PC-3 (cell line): ENCODE data around the gene CPEB4. TPM values are rescaled to one million over a fixed set of nuclear protein-coding genes. Genes with fewer than 3 reads are reported as not detected.

ENCODE experiments used
- ATAC-seq: fragments of 200-7000 bp; cut with Tn5 transposase; 2 replicates; pipeline ENCODE4 v1.9.1; 2020; ENCODE audit warnings: mild to moderate bottlenecking, moderate library complexity
- BruUV-seq: library from RNA; stranded (reverse); fragments of 400-500 nt; replicated peaks from 2 replicates; lab custom pipeline; 2021; lab: Mats Ljungman, UMichigan
- CTCF ChIA-PET: fragments of 300-600 bp; sonication (Branson Sonifier 250); formaldehyde crosslinking; loops from one replicate; lab custom pipeline; 2022; ENCODE audit warnings: antibody characterized with exemption; lab: Charles Lee
- POLR2A ChIA-PET: fragments of 300-600 bp; sonication (Branson Sonifier 250); formaldehyde crosslinking; loops from one replicate; lab custom pipeline; 2022; ENCODE audit warnings: antibody characterized with exemption; ENCODE audit not compliant: unreplicated experiment; lab: Charles Lee
- DNase-seq: peaks from one replicate; pipeline ENCODE4 v3.0.0-alpha.2; 2015
- H2AFZ ChIP-seq: fragments of 300-600 bp; sonication (generic); 2 replicates; pipeline ENCODE4 v1.6.0; 2016; ENCODE audit warnings: antibody characterized with exemption, low read length
- H3F3A ChIP-seq: fragments of 300-600 bp; sonication (generic); one replicate; pipeline ENCODE4 v1.6.0; 2017; ENCODE audit warnings: antibody characterized with exemption, low read length, control low read depth, mild to moderate bottlenecking; ENCODE audit not compliant: unreplicated experiment
- H3K27ac ChIP-seq: fragments of 300-600 bp; sonication (generic); 2 replicates; pipeline ENCODE4 v1.5.1; 2016; ENCODE audit warnings: mild to moderate bottlenecking, low read length
- H3K27me3 ChIP-seq: fragments of 300-600 bp; sonication (generic); 2 replicates; pipeline ENCODE4 v1.6.1; 2016; ENCODE audit warnings: low read length, mixed read lengths
- H3K36me3 ChIP-seq: fragments of 300-600 bp; sonication (generic); 2 replicates; pipeline ENCODE4 v1.6.1; 2016; ENCODE audit warnings: low read depth, mixed run types, low read length, mixed read lengths
- H3K4me1 ChIP-seq: fragments of 300-600 bp; sonication (generic); 2 replicates; pipeline ENCODE4 v1.5.1; 2016; ENCODE audit warnings: low read length; ENCODE audit not compliant: insufficient read depth
- H3K4me2 ChIP-seq: fragments of 300-600 bp; sonication (generic); 2 replicates; pipeline ENCODE4 v1.6.0; 2016; ENCODE audit warnings: low read length
- H3K4me3 ChIP-seq: fragments of 300-600 bp; sonication (generic); 2 replicates; pipeline ENCODE4 v1.5.1; 2016; ENCODE audit warnings: mild to moderate bottlenecking, low read length, mixed read lengths
- H3K79me2 ChIP-seq: fragments of 300-600 bp; sonication (generic); 2 replicates; pipeline ENCODE4 v1.6.1; 2017; ENCODE audit warnings: low read length, mixed read lengths
- H3K9ac ChIP-seq: fragments of 300-600 bp; sonication (generic); 2 replicates; pipeline ENCODE4 v1.6.0; 2016; ENCODE audit warnings: mild to moderate bottlenecking, low read length
- H3K9me2 ChIP-seq: fragments of 300-600 bp; sonication (generic); replicated peaks from 2 replicates; pipeline ENCODE4 v1.6.1; 2016; ENCODE audit warnings: mixed run types, low read length, mixed read lengths
- H3K9me3 ChIP-seq: fragments of 300-600 bp; sonication (generic); 2 replicates; pipeline ENCODE4 v1.6.1; 2016; ENCODE audit warnings: low read length, mixed read lengths
- H4K20me1 ChIP-seq: fragments of 300-600 bp; sonication (generic); 2 replicates; pipeline ENCODE4 v1.6.1; 2016; ENCODE audit warnings: low read length, mixed read lengths
- EZH2 ChIP-seq: fragments of 300-600 bp; sonication (generic); IDR thresholded peaks from one replicate; pipeline ENCODE4 v1.6.1; 2017; ENCODE audit warnings: antibody characterized with exemption, mild to moderate bottlenecking, low read length; ENCODE audit not compliant: unreplicated experiment
- EZH2phosphoT487 ChIP-seq: fragments of 300-600 bp; sonication (generic); IDR thresholded peaks from 2 replicates; pipeline ENCODE4 v1.6.1; 2018; ENCODE audit warnings: mild to moderate bottlenecking, antibody characterized with exemption, low read length, borderline replicate concordance
- intact Hi-C: fragments of 100-400 bp; cut with micrococcal nuclease; formaldehyde crosslinking; loops from 2 replicates; pipeline ENCODE4 v1.9.0; 2023
- total RNA-seq: library from RNA; depleted of rRNA; stranded (reverse); fragments of >200 nt; gene quantifications from 2 replicates; pipeline ENCODE4 v1.2.3, GENCODE V29; 2014
- TF ChIP-seq, protein P1 (sequence below): fragments of 300-600 bp; sonication (generic); conservative IDR thresholded peaks from 2 replicates; pipeline ENCODE4 v1.5.1; 2017; ENCODE audit warnings: antibody characterized with exemption, low read depth, mild to moderate bottlenecking, low read length

The CPEB4 gene
- total RNA-seq, 1 experiment from 2014 or later = 37.0 TPM

DNA sequence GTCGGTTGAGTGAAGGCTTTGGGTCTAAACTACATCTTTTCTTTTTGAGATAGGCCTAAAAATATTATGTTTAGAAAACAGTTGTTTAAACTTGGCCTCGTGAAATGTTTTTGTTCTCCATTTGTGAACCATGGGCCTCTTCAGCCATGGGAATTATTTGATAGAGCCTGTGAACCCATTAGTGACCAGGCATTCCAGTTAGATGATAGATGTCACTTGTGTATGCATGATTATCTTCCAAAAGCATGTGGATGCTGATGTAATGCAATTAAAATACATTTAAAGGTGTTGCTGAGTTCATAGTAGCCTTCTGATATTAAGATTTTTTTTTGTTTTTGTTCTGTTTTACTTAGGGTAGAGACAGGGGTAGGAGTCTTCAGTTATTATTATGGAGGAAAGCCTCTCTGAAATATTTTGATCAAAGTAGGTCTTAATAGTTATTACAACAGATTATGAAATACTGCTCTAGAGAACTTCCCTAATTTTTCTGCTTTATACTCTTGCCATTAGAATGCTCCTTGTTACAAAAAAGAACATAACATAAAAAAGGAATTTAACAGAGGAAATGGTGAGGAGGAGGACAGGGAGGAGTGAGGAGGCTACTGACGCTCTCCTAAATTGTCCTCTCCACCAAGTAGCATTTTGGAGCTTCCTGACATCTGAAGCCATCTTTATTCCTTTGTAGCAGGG, 32.9 kb downstream of the CPEB4 start:
- H2AFZ ChIP-seq = no peak overlapping the region

DNA sequence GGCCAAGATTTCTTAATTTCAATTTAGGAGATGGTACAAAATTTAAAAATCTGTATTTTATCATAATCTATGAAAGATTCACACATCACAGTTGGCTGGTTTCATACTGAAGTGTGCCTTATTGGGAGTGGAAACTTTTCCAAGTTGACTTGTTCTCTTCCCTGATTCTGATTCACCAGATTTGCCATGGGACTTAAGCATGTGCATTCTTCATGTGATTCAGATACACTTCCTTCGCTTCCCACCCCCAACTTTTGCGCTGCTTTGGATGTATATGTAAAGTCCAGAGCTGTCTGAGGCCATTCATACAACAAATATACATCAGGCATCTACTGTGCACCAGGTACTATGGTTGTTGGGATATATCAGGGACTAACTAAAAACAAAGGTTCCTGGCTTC, 34.4 kb downstream of the CPEB4 start:
- Histone ChIP-seq H3K27ac (no peak overlapping the region), H3K4me1 (peaks cover 50% of the 10 kb centered on the region), H3K9me2 (no peaks in the 10 kb centered on the region), H3F3A (peaks cover 4% of the 10 kb centered on the region), H3K4me3 (no peak overlapping the region), H3K27me3 (no peaks in the 10 kb centered on the region), H3K4me2 (no peak overlapping the region), H3K9me3 (no peaks in the 10 kb centered on the region), H2AFZ (no peak overlapping the region), H4K20me1 (no peaks in the 10 kb centered on the region), H3K79me2 (peaks cover 83% of the 10 kb centered on the region), H3K36me3 (peaks cover 3% of the 10 kb centered on the region; the same call in 1 of the 2 replicates), H3K9ac (no peak overlapping the region)
- CTCF ChIA-PET = no interaction called here
- ATAC-seq = no peak
- intact Hi-C loops = no loop called here
- BruUV-seq = no TSS peak
- no peak for DNase-seq
- POLR2A ChIA-PET = no interaction called here
- TF ChIP-seq EZH2phosphoT487 (no peak), EZH2 (no peak)
- TF ChIP-seq, protein P1, sequence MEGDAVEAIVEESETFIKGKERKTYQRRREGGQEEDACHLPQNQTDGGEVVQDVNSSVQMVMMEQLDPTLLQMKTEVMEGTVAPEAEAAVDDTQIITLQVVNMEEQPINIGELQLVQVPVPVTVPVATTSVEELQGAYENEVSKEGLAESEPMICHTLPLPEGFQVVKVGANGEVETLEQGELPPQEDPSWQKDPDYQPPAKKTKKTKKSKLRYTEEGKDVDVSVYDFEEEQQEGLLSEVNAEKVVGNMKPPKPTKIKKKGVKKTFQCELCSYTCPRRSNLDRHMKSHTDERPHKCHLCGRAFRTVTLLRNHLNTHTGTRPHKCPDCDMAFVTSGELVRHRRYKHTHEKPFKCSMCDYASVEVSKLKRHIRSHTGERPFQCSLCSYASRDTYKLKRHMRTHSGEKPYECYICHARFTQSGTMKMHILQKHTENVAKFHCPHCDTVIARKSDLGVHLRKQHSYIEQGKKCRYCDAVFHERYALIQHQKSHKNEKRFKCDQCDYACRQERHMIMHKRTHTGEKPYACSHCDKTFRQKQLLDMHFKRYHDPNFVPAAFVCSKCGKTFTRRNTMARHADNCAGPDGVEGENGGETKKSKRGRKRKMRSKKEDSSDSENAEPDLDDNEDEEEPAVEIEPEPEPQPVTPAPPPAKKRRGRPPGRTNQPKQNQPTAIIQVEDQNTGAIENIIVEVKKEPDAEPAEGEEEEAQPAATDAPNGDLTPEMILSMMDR = no peak

More for the DNA sequence above, 32.9 kb downstream of the CPEB4 start:
- intact Hi-C loops = no loop called here
- Histone ChIP-seq H3K4me1 (peaks cover 45% of the 10 kb centered on the region), H4K20me1 (no peaks in the 10 kb centered on the region), H3K9me2 (no peaks in the 10 kb centered on the region), H3K27me3 (no peaks in the 10 kb centered on the region), H3K36me3 (peaks cover 3% of the 10 kb centered on the region; the same call in 1 of the 2 replicates), H3K4me2 (peak overlapping the region; percentile 88; the same call in 1 of the 2 replicates), H3K9me3 (no peaks in the 10 kb centered on the region), H3K27ac (peak overlapping the region; percentile 91), H3K79me2 (peaks cover 81% of the 10 kb centered on the region), H3K4me3 (no peak overlapping the region), H3F3A (peaks cover 4% of the 10 kb centered on the region), H3K9ac (no peak overlapping the region)
- CTCF ChIA-PET = no interaction called here
- ATAC-seq (no peak), DNase-seq (no peak)
- TF ChIP-seq EZH2phosphoT487 = no peak
- TF ChIP-seq, protein P1 = no peak
- no peak for TF ChIP-seq EZH2
- BruUV-seq = no TSS peak
- POLR2A ChIA-PET = no interaction called here
